GM20431 (cell line): ENCODE measurements around the gene CRYL1.

Experiments
- in situ Hi-C: fragments of 300-500 bp; cut with MseI, MboI; formaldehyde crosslinking; loops from one replicate; pipeline ENCODE4 v1.15.0; 2020; ENCODE audit warnings: low sequenced_read_pairs; ENCODE audit not compliant: unreplicated experiment

CRYL1 gene

GRCh38 chr13:20407759-20408158, 117.9 kb downstream of the CRYL1 start:
- in situ Hi-C loops = no loop called here

- in situ Hi-C loops = no loop called here
These were observed 120.0 kb downstream of the CRYL1 start for GRCh38 chr13:20405691-20406090.

- in situ Hi-C loops = no loop called here
These were observed 121.0 kb downstream of the CRYL1 start for GRCh38 chr13:20404488-20405222.

GRCh38 chr13:20403826-20404225, 121.8 kb downstream of the CRYL1 start:
- in situ Hi-C loops = no loop called here

- in situ Hi-C loops = no loop called here
These were observed 122.8 kb downstream of the CRYL1 start for GRCh38 chr13:20402881-20403280.

- in situ Hi-C loops = no loop called here
These were observed 123.5 kb downstream of the CRYL1 start for GRCh38 chr13:20401931-20402856.

- in situ Hi-C loops = no loop called here
These were observed 124.1 kb downstream of the CRYL1 start for GRCh38 chr13:20401531-20401930.

GRCh38 chr13:20400774-20401173, 124.9 kb downstream of the CRYL1 start:
- in situ Hi-C loops = no loop called here

- in situ Hi-C loops = no loop called here
These were observed 125.7 kb downstream of the CRYL1 start for GRCh38 chr13:20399961-20400360.

- in situ Hi-C loops = no loop called here
These were observed 126.1 kb downstream of the CRYL1 start for GRCh38 chr13:20399515-20399914.

GRCh38 chr13:20398459-20398858, 127.2 kb downstream of the CRYL1 start:
- in situ Hi-C loops = no loop called here

- in situ Hi-C loops = no loop called here
These were observed 127.8 kb downstream of the CRYL1 start for GRCh38 chr13:20397896-20398295.

GRCh38 chr13:20395061-20395916, 130.4 kb downstream of the CRYL1 start:
- in situ Hi-C loops = no loop called here

- in situ Hi-C loops = no loop called here
These were observed 131.2 kb downstream of the CRYL1 start for GRCh38 chr13:20394506-20394905.

GRCh38 chr13:20394169-20394501, 131.5 kb downstream of the CRYL1 start:
- in situ Hi-C loops = no loop called here

GRCh38 chr13:20393273-20394168, 132.1 kb downstream of the CRYL1 start:
- in situ Hi-C loops = no loop called here

- in situ Hi-C loops = no loop called here
These were observed 133.1 kb downstream of the CRYL1 start for GRCh38 chr13:20392530-20392929.

GRCh38 chr13:20391597-20392452, 133.8 kb downstream of the CRYL1 start:
- in situ Hi-C loops = no loop called here
